HEK293 (cell line): Measurements from ENCODE around the gene LIN37.

Source experiments
- CTCF ChIA-PET: fragments of 350-600 bp; formaldehyde crosslinking; extraction: SDS; loops from one replicate; lab custom pipeline; 2021; ENCODE audit warnings: antibody characterized with exemption; lab: Yijun Ruan, JAX
- POLR2A ChIA-PET: fragments of 300-600 bp; formaldehyde crosslinking; extraction: SDS; loops from one replicate; lab custom pipeline; 2020; ENCODE audit warnings: antibody characterized with exemption, inconsistent platforms; lab: Yijun Ruan, JAX
- H3K27ac ChIP-seq: fragments of 200-500 bp; sonication (Bioruptor generic); 2 replicates; pipeline ENCODE4 v1.5.1; 2014; ENCODE audit warnings: low read depth, low read length, control low read depth, inconsistent platforms; ENCODE audit errors: extremely low read depth
- H3K36me3 ChIP-seq, 2 experiments: fragments of 200-500 bp in 1 of 2; sonication (Bioruptor generic) in 1 of 2; 1 replicate in 1 of 2; 2 replicates in 1 of 2; pipeline ENCODE4 v1.5.1; 2014 to 2017; ENCODE audit warnings: inconsistent platforms in 2 of 2, low read length in 2 of 2; ENCODE audit not compliant: control insufficient read depth in 2 of 2, insufficient read depth in 1 of 2
- H3K4me1 ChIP-seq: fragments of 200-500 bp; sonication (Bioruptor generic); 2 replicates; pipeline ENCODE4 v1.5.1; 2014; ENCODE audit warnings: mild to moderate bottlenecking, low read length, inconsistent platforms; ENCODE audit not compliant: control insufficient read depth, insufficient read depth
- H3K4me3 ChIP-seq: 2 replicates; pipeline ENCODE4 v1.5.1; 2011; ENCODE audit warnings: low read depth, mild to moderate bottlenecking, control low read depth, low read length, moderate library complexity
- H3K9me3 ChIP-seq: fragments of 200-500 bp; sonication (Bioruptor generic); 2 replicates; pipeline ENCODE4 v1.5.1; 2014; ENCODE audit warnings: low read depth, low read length, inconsistent platforms; ENCODE audit not compliant: control insufficient read depth, insufficient read depth
- GFI1B ChIP-seq: fragments of 450-650 bp; formaldehyde crosslinking; IDR thresholded peaks from 2 replicates; pipeline ENCODE4 v1.5.1; 2016; ENCODE audit warnings: missing biosample characterization, missing genetic modification characterization
- KLF17 ChIP-seq: fragments of 450-650 bp; formaldehyde crosslinking; IDR thresholded peaks from 2 replicates; pipeline ENCODE4 v1.5.1; 2016; ENCODE audit warnings: missing biosample characterization, missing genetic modification characterization
- PRDM4 ChIP-seq: fragments of 450-650 bp; formaldehyde crosslinking; IDR thresholded peaks from 2 replicates; pipeline ENCODE4 v1.5.1; 2017; ENCODE audit warnings: missing biosample characterization, missing genetic modification characterization
- PRDM6 ChIP-seq: fragments of 450-650 bp; formaldehyde crosslinking; IDR thresholded peaks from 2 replicates; pipeline ENCODE4 v1.5.1; 2017; ENCODE audit warnings: missing biosample characterization, missing genetic modification characterization
- REST ChIP-seq: fragments of 450-650 bp; formaldehyde crosslinking; IDR thresholded peaks from 2 replicates; pipeline ENCODE4 v1.5.1; 2016; ENCODE audit warnings: missing biosample characterization, missing genetic modification characterization
- ZBTB1 ChIP-seq: fragments of 450-650 bp; formaldehyde crosslinking; IDR thresholded peaks from 2 replicates; pipeline ENCODE4 v1.5.1; 2016; ENCODE audit warnings: missing biosample characterization, missing genetic modification characterization
- ZBTB7A ChIP-seq: fragments of 450-650 bp; formaldehyde crosslinking; IDR thresholded peaks from 2 replicates; pipeline ENCODE4 v1.5.1; 2016; ENCODE audit warnings: low read depth, missing biosample characterization, missing genetic modification characterization
- ZFP69B ChIP-seq: fragments of 450-650 bp; formaldehyde crosslinking; IDR thresholded peaks from 2 replicates; pipeline ENCODE4 v1.5.1; 2016; ENCODE audit warnings: missing biosample characterization, missing genetic modification characterization
- ZNF311 ChIP-seq: fragments of 450-650 bp; formaldehyde crosslinking; IDR thresholded peaks from 2 replicates; pipeline ENCODE4 v1.5.1; 2017; ENCODE audit warnings: missing biosample characterization, missing genetic modification characterization, borderline replicate concordance
- ZNF37A ChIP-seq: fragments of 450-650 bp; IDR thresholded peaks from 2 replicates; pipeline ENCODE4 v1.5.1; 2018; ENCODE audit warnings: missing biosample characterization, missing genetic modification characterization
- ZNF560 ChIP-seq: fragments of 450-650 bp; formaldehyde crosslinking; IDR thresholded peaks from 2 replicates; pipeline ENCODE4 v1.5.1; 2017; ENCODE audit warnings: missing biosample characterization, missing genetic modification characterization, borderline replicate concordance
- ZNF629 ChIP-seq: fragments of 450-650 bp; formaldehyde crosslinking; IDR thresholded peaks from 2 replicates; pipeline ENCODE4 v1.5.1; 2017; ENCODE audit warnings: missing biosample characterization, missing genetic modification characterization
- ZNF670 ChIP-seq: fragments of 450-650 bp; formaldehyde crosslinking; IDR thresholded peaks from 2 replicates; pipeline ENCODE4 v1.5.1; 2016; ENCODE audit warnings: missing biosample characterization, missing genetic modification characterization, low read depth
- ZNF677 ChIP-seq: fragments of 450-650 bp; IDR thresholded peaks from 2 replicates; pipeline ENCODE4 v1.5.0; 2018; ENCODE audit warnings: missing biosample characterization, mild to moderate bottlenecking, missing genetic modification characterization, moderate library complexity
- ZNF76 ChIP-seq: fragments of 450-650 bp; formaldehyde crosslinking; IDR thresholded peaks from 2 replicates; pipeline ENCODE4; 2016; ENCODE audit warnings: low read depth, missing biosample characterization, missing genetic modification characterization, borderline replicate concordance
- ZSCAN16 ChIP-seq: fragments of 450-650 bp; formaldehyde crosslinking; IDR thresholded peaks from 2 replicates; pipeline ENCODE4 v1.5.1; 2016; ENCODE audit warnings: missing biosample characterization, missing genetic modification characterization
- ZSCAN23 ChIP-seq: fragments of 450-650 bp; formaldehyde crosslinking; IDR thresholded peaks from 2 replicates; pipeline ENCODE4 v1.5.1; 2016; ENCODE audit warnings: missing biosample characterization, missing genetic modification characterization
- ZSCAN5A ChIP-seq: fragments of 450-650 bp; formaldehyde crosslinking; IDR thresholded peaks from 2 replicates; pipeline ENCODE4 v1.5.1; 2016; ENCODE audit warnings: missing biosample characterization, missing genetic modification characterization

Gene LIN37

GRCh38 chr19:35713506-35713850, 34.9 kb upstream of the LIN37 start:
- POLR2A ChIA-PET = interaction anchor here (1.1 to 3.9 kb wide), 5 partner anchors 9 to 218 kb away, joined by 3 to 38 read pairs (median 4); partner anchors contain the start of genes PSENEN, U2AF1L4 and ZBTB32
- TF ChIP-seq REST (tag by site-specific recombination) (no peak), ZNF629 (no peak), ZNF677 (no peak), ZFP69B (no peak), ZNF37A (tag by site-specific recombination) (no peak), ZNF560 (tag by site-specific recombination) (no peak), KLF17 (no peak), ZSCAN16 (tag by site-specific recombination) (no peak), ZNF670 (tag by site-specific recombination) (no peak), ZBTB1 (tag by site-specific recombination) (no peak), ZNF311 (tag by site-specific recombination) (no peak), ZNF76 (tag by site-specific recombination) (no peak), ZSCAN23 (tag by site-specific recombination) (no peak), PRDM4 (no peak), ZBTB7A (tag by site-specific recombination) (no peak), ZSCAN5A (tag by site-specific recombination) (no peak), PRDM6 (tag by site-specific recombination) (no peak), GFI1B (no peak)
- CTCF ChIA-PET = interaction anchor here (0.9 to 6.0 kb wide), 6 partner anchors 9 to 203 kb away, joined by 3 to 119 read pairs (median 17); partner anchors contain the start of gene ZBTB32
- Histone ChIP-seq H3K27ac (no peak overlapping the region), H3K4me1 (peaks cover 14% of the 10 kb centered on the region), H3K36me3 (no peaks in the 10 kb centered on the region; a peak in 1 of 3 replicates), H3K9me3 (no peaks in the 10 kb centered on the region), H3K4me3 (no peak overlapping the region)
